GM21737 (cell line): ENCODE measurements around the gene CD99.

ENCODE experiments used
- ATAC-seq: cut with Tn5 transposase; IDR thresholded peaks from one replicate; pipeline ENCODE4 v1.9.1; 2021; ENCODE audit warnings: mild to moderate bottlenecking, moderate library complexity; ENCODE audit not compliant: unreplicated experiment

CD99 gene

DNA sequence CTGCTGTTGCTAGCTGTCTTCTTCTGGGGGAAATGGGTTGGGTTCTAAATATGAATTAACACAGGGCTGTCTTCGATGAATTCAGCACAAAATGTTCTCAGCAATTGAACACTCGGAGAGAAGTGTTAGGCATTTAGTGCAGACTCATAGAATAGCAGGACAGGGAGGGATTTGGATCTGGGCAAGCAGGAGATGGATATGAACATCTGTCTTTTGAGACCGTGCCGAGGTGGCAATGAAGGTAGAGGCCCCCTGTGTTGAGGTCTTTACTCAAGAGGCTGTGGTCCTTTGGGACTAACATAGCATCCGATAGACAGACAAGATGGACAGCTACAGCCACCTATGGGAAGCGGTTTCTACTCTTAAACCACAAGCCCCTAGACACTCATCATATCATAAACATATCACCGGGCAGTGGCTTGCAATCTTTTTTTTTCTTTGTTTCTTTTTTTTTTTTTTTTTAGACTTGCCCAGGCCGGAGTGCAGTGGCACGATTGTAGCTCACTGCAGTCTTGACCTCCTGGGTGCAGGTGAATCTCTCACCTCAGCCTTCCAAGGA, 6.7 kb downstream of the CD99 start:
- no peak for ATAC-seq

DNA sequence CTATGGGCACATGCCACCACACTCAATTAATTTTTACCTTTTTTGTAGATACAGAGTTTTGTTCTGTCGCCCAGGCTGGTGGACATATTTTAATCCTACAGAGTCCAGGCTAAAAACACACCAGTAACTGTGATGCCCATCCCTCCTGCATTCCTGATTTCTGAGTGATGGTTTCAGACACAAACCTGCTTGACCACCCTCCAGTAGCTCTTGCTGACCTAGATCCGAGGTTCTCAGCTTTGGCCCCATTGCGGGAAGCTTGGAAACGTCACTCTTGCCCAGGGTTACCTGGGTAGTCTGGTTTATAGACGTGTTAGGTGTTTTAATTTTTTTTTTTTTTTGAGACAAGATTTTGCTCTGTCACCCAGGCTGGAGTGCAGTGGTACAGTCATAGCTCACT, 7.5 kb downstream of the CD99 start:
- no peak for ATAC-seq

DNA sequence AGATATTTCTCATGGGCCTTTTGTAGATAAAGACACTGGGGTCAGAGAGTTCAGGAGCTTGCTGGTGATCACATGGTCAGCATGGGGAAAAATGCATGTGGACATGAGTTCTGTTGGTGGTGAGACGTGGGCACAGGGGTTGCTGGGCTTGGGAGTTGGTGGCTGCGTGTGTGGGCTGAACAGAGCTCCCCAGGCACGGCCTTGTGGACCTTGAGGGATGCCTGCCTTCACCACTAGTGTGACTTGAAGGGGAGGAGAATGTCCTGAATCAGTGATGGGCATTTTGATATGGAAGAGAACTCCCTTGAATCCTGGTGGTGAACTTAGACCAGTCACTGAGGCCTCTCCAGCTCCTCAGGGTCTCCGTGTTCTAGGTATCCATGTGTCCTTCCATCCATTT, 8.9 kb downstream of the CD99 start:
- no peak for ATAC-seq

DNA sequence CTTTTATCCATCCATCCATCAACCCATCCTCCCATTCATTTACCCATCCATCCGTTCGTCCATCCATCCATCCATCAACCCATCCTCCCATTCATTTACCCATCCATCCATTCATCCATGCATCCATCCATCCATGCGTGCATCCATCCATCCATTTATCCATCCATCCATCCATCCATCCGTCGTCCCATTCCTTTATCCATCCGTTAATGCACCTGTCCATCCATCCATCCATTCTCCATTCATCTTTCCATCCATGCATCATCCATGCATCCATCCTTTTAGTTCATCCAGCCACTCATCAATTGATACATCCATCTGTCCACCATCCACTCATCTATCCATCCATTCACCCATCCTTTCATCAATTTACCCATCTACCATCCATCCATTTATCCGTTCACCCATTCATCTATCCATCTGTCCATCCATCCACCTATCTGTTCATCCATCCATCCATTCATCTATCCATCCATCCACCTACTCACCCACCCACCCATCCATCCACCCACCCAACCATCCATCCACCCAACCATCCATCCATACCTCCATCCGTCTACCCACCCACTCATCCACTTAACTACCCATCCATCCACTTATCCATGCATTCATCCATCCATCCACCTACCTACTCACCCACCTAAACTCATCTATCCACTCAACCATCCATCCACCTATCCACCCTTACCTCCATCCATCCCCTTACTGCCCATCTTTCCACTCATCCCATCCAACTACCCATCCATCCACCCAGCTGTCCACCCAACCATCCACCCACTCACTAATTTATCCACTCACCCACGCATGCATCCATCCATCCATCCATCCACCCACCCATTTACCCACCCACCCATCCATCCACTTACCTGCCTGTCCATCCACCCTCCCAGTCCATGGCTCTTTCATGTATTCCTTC, 9.6 kb downstream of the CD99 start:
- no peak for ATAC-seq

DNA sequence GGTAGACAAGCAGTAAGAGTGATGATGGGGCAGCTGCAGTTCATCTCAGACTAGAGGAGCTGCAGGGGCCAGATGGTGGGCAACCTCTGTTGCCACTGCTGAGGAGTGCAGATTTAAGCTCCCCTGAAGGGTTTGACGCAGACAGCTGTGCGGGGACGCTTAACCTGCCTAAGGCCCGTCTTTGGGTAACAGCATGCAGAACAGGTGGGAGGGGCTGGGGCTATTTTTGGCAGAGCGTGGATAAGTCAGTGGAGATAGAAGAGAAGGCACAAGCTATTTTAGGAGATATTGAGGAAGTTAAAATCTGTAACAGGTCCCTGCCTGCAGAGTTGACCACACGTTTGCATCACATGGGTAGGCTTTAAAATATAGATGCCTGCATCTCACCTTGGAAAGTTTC, 10.5 kb downstream of the CD99 start:
- ATAC-seq = peak; percentile 26

DNA sequence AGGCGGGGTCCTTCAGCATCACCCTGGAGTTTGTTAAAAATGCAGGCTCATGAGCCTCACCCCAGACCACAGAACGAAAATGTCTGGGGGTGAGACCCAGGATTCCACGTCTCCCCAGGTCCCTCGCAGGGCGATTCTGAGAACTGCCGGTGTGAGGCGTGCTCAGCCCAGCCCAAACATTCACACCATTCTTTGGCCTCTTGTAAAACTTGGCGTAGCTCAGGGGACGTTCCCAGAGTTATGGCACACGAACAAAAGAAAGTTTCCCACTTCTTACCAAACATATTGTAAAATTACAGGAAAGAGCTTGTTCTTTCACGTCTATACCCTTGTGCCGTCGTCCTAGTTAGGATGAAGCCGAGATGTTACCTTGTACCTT, 12.9 kb downstream of the CD99 start:
- no peak for ATAC-seq

DNA sequence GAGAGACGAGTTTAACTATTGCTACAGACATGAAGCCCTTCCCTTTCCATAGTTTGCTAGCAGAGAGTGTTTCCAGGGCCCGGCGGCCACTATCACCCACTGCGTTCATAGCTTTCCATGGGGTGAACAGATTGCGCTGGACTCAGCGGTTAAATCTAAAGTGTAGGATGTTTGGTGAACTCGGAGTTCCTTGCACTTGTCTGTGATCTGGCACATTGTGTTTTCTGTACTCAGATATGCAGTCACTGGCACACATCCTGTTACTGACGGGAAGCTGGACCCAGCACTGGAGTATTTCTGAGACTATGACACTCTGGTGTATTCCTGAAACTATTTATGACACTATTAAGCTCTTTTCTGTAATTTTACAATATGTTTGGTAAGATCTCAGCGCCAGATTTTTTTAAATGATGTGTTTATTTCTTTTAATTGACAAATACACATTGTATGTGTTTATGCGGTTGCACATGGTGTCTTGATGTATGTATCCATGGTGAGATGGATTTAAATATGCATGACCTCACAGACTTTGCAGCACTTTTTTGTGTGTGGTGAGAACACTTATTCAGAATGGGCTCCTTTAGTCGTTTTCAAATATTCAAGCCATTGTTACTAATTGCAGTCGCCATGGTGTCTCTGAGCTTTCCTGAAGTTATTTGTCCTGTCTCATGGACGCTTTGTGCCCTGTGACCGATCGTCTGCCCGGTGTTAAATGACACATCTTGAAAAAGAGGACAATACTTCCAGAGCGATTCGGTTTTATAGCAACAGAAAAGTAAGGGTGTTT, 14.1 kb downstream of the CD99 start:
- ATAC-seq = no peak

DNA sequence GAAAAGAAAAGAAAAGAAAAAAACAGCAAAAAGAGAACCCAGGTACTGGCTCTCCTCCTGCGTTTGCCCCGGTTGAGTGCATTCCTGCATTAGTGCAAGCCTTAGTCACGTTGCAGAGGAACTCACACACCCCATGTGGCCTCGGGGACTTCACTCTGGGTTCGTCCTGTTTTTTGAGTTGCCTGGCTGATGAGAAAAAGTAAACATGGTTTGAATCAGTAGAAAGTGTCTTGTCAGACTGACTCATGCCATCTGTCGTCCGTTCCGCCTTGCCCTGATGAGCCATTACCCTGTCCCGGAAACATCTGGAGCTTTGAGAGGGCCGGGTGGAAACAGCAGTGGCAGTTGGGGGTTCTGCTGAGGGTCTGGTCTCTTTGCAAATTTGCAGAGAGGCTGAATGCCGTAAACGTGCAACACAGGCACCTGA, 16.3 kb downstream of the CD99 start:
- ATAC-seq = peak; percentile 89

DNA sequence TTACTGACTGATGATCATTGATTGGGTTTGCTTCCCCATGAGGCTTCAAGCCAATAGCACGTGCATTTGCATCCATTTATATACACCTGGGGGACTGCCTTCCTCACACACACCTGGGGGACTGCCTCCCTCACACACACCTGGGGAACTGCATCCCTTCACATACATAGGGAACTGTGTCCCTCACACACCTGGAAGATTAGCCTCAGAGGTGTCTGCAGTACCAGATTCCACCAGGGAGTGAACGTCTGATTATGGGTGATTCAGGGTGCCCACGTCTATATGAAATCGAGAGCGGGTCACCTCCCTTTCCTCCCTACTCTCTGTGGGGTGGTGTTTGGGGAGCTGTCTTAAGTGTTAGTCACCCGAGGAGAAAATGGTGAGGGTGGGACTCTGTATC, 16.9 kb downstream of the CD99 start:
- no peak for ATAC-seq

DNA sequence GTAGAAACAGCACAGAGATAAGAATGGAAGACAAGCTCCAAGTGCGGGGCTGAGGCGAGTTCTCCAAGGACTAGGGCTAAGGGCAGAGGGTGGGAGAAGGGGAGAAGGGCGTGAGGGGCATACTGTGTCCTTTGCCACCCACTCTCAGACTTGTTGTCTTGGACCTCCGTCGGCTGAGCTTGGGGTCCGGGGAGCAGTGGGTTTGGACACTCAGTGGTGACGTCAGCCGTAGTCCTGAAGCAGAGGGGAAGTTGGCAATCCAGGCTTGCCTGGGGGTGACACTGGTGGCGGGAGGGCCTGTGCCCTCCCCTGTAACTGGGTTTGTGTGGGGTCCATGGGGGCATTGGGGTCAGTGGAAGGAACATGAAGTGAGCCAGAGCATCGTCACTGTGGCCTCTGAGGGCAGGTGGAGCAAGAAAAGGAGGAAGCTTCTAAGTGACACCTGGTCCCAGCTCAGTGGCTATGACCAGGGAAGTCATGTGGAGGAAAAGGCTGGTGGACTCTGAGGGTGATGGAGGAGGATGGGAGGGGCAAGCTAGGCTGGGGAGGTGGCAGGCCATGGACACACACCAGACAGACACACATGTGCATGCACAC, 17.6 kb downstream of the CD99 start:
- ATAC-seq = no peak

DNA sequence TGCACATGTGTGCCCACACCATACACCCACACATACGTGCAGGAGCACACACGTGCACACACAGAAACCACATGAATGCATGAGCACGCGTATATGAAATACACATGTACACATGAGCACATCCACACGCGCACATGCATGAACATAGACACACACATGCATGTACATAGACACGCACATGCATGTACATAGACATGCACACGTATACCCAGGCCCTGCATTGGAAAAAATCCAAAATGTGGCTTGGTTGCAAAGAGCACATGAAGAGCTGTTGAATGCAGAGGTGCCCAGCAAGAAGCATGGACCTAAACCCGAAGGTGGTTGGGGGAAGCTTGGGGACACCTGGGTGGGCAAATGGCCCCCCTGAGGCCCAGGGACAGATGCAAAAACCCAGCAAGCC, 18.5 kb downstream of the CD99 start:
- no peak for ATAC-seq

DNA sequence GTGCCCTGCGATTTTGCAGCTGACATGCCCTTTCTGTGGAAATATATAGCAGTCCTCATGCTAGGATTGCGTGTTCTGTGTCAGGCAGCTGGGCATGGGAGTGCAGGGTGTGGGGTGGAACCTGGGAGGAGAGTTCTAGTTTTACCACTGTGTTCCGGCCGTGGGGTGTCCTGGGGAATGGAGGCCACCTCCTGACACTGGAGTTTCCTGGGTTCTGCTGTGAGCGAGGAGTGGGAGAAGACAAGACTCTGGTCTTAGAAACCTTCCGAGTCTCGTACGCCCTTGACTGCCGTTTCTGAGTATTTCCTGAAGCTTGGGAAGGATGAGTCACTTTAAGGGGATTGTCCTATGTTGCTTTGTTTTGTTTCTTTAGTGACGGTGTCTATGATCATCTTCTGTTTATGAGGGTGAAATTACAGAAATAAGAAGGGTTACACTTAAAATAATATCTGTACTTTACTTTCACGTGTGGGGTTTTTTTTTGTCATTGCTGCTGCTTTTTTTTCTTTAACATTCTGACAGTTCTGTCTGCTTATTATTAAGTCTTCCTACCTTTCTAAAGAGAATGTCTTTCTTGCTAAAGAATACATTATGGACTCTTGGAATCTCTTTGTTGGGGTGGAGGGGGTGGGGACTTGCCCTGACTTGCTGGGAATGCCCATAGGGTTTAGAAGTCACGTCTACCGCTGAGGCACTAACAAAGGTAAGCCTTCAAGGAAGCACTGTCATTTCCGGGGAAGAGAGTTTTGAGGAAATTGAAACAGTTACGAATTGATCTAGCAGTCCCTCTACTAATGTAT, 19.1 kb downstream of the CD99 start:
- no peak for ATAC-seq

DNA sequence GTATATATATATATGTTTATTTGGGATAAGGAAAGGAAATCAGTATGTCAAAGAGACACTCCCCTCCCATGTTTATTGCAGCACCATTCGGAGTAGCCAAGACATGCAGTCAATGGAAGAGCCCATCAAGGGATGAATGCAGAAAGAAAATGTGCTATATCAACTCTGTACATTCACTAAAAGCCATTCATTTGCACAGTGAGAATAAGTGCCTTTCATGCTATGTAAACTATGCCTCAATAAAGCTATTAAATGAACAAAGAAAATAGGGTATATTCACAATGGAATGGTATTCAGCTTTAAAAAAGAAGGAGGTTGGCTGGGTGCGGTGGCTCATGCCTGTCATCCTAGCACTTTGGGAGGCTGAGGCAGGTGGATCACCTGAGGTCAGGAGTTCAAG, 20.3 kb downstream of the CD99 start:
- no peak for ATAC-seq

DNA sequence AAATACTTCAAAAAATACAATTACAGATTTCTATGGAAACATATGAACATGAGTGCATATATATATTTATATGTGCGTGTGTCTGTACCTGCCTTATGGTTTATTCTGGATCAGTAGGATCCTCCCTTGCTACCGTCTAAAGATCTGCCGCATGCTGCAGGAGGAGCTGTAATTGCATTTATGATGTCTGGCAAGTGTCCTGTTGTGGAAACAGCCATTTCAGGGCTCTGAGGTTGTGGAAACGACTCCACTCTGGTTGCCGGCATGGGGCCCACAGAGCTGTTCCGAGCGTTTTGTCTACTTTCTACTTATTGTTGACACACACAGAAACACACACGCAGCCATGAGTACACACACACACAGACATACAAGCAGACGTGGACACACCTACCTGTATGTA, 21.3 kb downstream of the CD99 start:
- no peak for ATAC-seq

DNA sequence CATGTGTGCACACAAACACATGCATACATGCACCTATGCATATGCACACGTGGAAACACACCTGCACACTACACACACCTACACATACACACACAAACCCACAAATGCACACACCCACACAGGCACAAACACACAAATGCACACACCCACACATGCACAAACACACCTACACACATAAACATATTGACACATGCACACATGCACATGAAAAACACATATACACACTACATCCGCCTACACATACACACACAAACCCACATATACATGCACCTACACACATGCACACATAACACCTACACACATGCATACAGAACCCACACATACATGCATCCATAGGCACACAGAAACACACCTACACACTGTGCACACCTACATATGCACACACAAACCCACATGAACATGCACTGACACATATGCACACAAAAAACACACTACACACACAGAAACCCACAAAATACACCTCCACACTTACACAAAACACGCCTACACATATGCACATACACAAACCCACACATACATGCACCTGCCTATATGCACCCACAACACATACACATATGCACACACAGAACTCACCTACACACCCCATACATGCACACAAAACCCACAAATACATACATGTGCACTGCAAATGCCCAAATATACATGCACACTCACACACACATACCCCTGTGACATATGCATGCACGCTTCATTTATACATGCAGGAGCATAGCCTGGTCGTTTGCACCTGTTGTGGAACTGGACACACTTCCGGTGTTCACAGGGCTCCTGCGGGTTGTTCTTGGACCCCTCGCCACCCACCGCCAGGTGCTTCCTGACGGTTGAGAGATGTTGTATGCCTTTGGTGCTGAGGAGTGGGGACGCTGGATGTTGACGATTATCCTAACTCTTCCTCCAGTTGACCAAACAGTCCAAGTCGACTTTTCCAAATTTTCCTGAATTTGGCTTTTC, 22.1 kb downstream of the CD99 start:
- no peak for ATAC-seq

DNA sequence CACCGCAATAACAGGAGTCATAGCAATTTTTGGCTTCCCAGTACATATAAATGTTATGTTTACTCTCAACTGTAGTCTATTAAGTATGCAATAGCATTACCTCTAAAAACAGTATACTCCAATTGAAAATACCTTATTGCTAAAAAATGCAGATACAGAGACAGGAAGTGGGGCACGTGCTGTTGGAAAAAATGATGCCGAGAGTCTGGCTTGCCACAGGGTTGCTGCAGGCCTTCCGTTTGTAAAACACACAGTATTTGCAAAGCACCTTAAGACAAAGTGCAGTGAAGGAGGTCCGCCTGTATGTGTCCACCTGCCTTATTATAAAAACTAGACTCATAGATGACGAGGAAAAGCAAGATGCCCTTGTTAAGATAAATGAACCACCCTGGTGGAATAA, 23.5 kb downstream of the CD99 start:
- ATAC-seq = no peak

DNA sequence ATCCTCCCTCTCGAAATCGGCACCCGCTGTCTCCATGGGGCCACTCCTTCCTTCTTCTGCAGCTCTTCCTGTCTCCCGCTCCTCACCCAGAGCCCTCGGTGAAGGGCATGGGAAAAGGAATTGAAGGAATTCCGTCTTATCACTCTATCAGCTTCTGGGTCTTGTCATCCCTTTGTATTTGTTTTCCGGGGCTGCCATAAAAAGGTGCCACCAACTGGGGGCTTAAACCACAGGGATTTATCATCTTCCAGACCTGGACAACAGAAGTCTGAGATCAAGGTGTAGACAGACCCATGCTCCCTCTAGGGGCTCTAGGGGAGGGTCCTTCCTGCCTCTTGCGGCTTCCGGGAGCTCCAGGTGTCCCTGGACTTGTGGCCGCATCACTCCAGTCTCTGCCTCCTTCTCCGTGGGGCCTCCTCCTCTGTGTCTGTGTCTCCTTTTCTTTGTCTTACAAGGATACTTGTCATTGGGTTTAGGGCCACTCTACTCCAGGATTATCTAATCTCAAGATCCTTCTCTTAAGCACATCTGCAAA, 24.0 kb downstream of the CD99 start:
- ATAC-seq = no peak

DNA sequence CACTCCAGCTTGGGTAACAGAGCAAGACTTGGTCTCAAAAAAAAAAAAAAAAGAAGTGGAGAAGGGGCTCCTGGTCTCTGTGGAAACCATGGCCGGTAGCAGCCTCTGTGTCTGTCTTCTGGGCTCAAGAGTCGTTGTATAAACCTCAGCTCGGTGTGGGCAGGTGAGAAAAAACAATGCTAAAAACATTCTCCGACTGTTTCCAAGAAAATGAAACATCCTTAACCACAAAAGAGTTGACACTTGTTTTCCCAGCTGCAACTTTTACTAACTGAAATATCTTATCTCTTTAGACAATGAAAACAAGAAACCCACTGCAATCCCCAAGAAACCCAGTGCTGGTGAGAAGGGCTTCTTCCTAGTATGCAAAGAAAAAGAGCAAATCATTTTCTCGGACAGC, 26.2 kb downstream of the CD99 start:
- no peak for ATAC-seq

DNA sequence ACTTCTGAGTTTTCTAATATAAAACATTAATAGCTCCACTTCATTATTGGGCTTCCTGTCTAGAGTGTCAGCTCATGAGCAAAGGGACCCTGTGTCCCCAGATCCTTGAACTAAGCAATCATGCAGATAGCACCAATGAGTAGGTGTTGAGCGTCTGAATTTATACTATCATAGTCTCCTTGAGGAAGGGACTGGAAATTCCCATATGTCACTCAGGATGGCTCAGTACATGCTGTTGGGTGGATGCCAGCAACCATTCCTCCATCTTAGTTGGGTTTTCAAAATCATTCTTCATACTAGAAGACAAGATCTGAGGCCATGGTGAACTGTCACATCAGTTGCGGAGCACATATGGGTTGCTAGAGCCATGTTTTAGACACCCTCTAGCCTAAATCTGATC, 27.7 kb downstream of the CD99 start:
- ATAC-seq = no peak
